ENCODE results near the gene SMARCC2. TPM values are rescaled to one million over a fixed set of nuclear protein-coding genes. Genes with fewer than 3 reads are reported as not detected.

The SMARCC2 gene
- total RNA-seq, 2 experiments from 2014 or later, result 144 to 154 TPM

GRCh38 chr12:56164345-56164729 lies 24.9 kb downstream of the SMARCC2 start:
- H3K27me3 Mint-ChIP-seq (ENCODE audit: low read depth), result no peaks in the 10 kb centered on the region
- no peak for ATAC-seq
- ChIA-PET CTCF (interaction anchor here (1.5 to 8.3 kb wide), 2 partner anchors 25 to 46 kb away, joined by 7 to 74 read pairs; partner anchors contain the start of genes SMARCC2 and ZC3H10), POLR2A (interaction anchor here (1.5 to 6.6 kb wide), 2 partner anchors 24 to 234 kb away, joined by 3 to 50 read pairs; partner anchors contain the start of gene SMARCC2)
- no peak overlapping the region for H3K4me3 Mint-ChIP-seq
- peak overlapping the region; percentile 69 for H3K27ac Mint-ChIP-seq
- no peaks in the 10 kb centered on the region for H3K9me3 Mint-ChIP-seq (ENCODE audit: insufficient read depth)
- peaks cover 73% of the 10 kb centered on the region for H3K36me3 Mint-ChIP-seq (ENCODE audit: low read depth)
- no peak for DNase-seq
- H3K4me1 Mint-ChIP-seq (ENCODE audit: low read depth), result peaks cover 28% of the 10 kb centered on the region

- DNase-seq (no peak), ATAC-seq (no peak)
- Mint-ChIP-seq H3K4me1 (ENCODE audit: low read depth) (peaks cover 31% of the 10 kb centered on the region), H3K27me3 (ENCODE audit: low read depth) (no peaks in the 10 kb centered on the region), H3K9me3 (ENCODE audit: insufficient read depth) (no peaks in the 10 kb centered on the region), H3K36me3 (ENCODE audit: low read depth) (peaks cover 75% of the 10 kb centered on the region), H3K27ac (peak overlapping the region; percentile 53), H3K4me3 (no peak overlapping the region)
- ChIA-PET POLR2A (interaction anchor here (1.1 to 6.6 kb wide), 7 partner anchors 8 to 45 kb away, joined by 4 to 77 read pairs (median 8); partner anchors contain the start of genes ESYT1, MYL6B, SMARCC2 and ZC3H10), CTCF (interaction anchor here (1.2 to 8.3 kb wide), 3 partner anchors 25 to 58 kb away, joined by 4 to 74 read pairs (median 50); partner anchors contain the start of genes ESYT1, RNF41 and SMARCC2)
Observed at GRCh38 chr12:56163533-56164344, 25.5 kb downstream of the SMARCC2 start.

- ATAC-seq (no peak), DNase-seq (no peak)
- no peaks in the 10 kb centered on the region for H3K27me3 Mint-ChIP-seq (ENCODE audit: low read depth)
- peaks cover 77% of the 10 kb centered on the region for H3K36me3 Mint-ChIP-seq (ENCODE audit: low read depth)
- ChIA-PET CTCF (interaction anchor here (1.2 to 8.3 kb wide), 3 partner anchors 26 to 59 kb away, joined by 4 to 74 read pairs (median 50); partner anchors contain the start of genes ESYT1, RNF41 and SMARCC2), POLR2A (interaction anchor here (0.6 to 6.6 kb wide), 11 partner anchors 9 to 67 kb away, joined by 3 to 77 read pairs (median 8); partner anchors contain the start of genes ESYT1, MYL6B, SMARCC2 and ZC3H10)
- H3K4me1 Mint-ChIP-seq (ENCODE audit: low read depth), result peaks cover 32% of the 10 kb centered on the region
- H3K9me3 Mint-ChIP-seq (ENCODE audit: insufficient read depth), result no peaks in the 10 kb centered on the region
- H3K4me3 Mint-ChIP-seq, result no peak overlapping the region
- peak overlapping the region; percentile 43 for H3K27ac Mint-ChIP-seq
Observed at GRCh38 chr12:56162468-56163290, 26.6 kb downstream of the SMARCC2 start.

- H3K27ac Mint-ChIP-seq, result peak overlapping the region; percentile 96
- peaks cover 78% of the 10 kb centered on the region for H3K36me3 Mint-ChIP-seq (ENCODE audit: low read depth)
- no peak for ATAC-seq
- no peaks in the 10 kb centered on the region for H3K9me3 Mint-ChIP-seq (ENCODE audit: insufficient read depth)
- H3K27me3 Mint-ChIP-seq (ENCODE audit: low read depth), result no peaks in the 10 kb centered on the region
- H3K4me1 Mint-ChIP-seq (ENCODE audit: low read depth), result peaks cover 39% of the 10 kb centered on the region
- H3K4me3 Mint-ChIP-seq, result peak overlapping the region; percentile 90
- DNase-seq, result no peak
- POLR2A ChIA-PET, result interaction anchor here (0.6 to 6.6 kb wide), 12 partner anchors 10 to 66 kb away, joined by 3 to 77 read pairs (median 10); partner anchors contain the start of genes ESYT1, SMARCC2 and ZC3H10
- CTCF ChIA-PET, result interaction anchor here (1.6 to 8.3 kb wide), 3 partner anchors 27 to 76 kb away, joined by 3 to 74 read pairs (median 50); partner anchors contain the start of genes ESYT1 and SMARCC2
Observed at GRCh38 chr12:56161690-56162351, 27.5 kb downstream of the SMARCC2 start.

- POLR2A ChIA-PET, result interaction anchor here (1.5 to 6.6 kb wide), 9 partner anchors 9 to 43 kb away, joined by 6 to 77 read pairs (median 12); partner anchors contain the start of genes ESYT1, SMARCC2 and ZC3H10
- Mint-ChIP-seq H3K27me3 (ENCODE audit: low read depth) (no peaks in the 10 kb centered on the region), H3K9me3 (ENCODE audit: insufficient read depth) (no peaks in the 10 kb centered on the region), H3K4me3 (peak overlapping the region; percentile 90), H3K36me3 (ENCODE audit: low read depth) (peaks cover 78% of the 10 kb centered on the region), H3K4me1 (ENCODE audit: low read depth) (peaks cover 39% of the 10 kb centered on the region), H3K27ac (peak overlapping the region; percentile 96)
- CTCF ChIA-PET, result interaction anchor here (1.6 to 8.3 kb wide), 3 partner anchors 28 to 76 kb away, joined by 3 to 74 read pairs (median 50); partner anchors contain the start of genes ESYT1 and SMARCC2
- DNase-seq (no peak), ATAC-seq (no peak)
Observed at GRCh38 chr12:56160894-56161689, 28.2 kb downstream of the SMARCC2 start.

- Mint-ChIP-seq H3K27me3 (ENCODE audit: low read depth) (no peaks in the 10 kb centered on the region), H3K36me3 (ENCODE audit: low read depth) (peaks cover 77% of the 10 kb centered on the region), H3K4me3 (peak overlapping the region; percentile 90), H3K27ac (peak overlapping the region; percentile 96), H3K4me1 (ENCODE audit: low read depth) (peaks cover 46% of the 10 kb centered on the region), H3K9me3 (ENCODE audit: insufficient read depth) (no peaks in the 10 kb centered on the region)
- DNase-seq, result peak; percentile 83
- peak; percentile 42 for ATAC-seq
- CTCF ChIA-PET, result interaction anchor here (1.6 to 8.3 kb wide), 4 partner anchors 29 to 75 kb away, joined by 3 to 74 read pairs (median 35); partner anchors contain the start of genes ESYT1, SMARCC2 and ZC3H10
- POLR2A ChIA-PET, result interaction anchor here (0.8 to 6.6 kb wide), 12 partner anchors 8 to 140 kb away, joined by 3 to 77 read pairs (median 10); partner anchors contain the start of genes CS, ESYT1, PA2G4 and SMARCC2
Observed at GRCh38 chr12:56160193-56160763, 29.0 kb downstream of the SMARCC2 start.

- H3K27me3 Mint-ChIP-seq (ENCODE audit: low read depth), result no peaks in the 10 kb centered on the region
- CTCF ChIA-PET, result interaction anchor here (1.0 to 8.3 kb wide), 5 partner anchors 16 to 41 kb away, joined by 3 to 74 read pairs (median 20); partner anchors contain the start of genes ESYT1, SMARCC2 and ZC3H10
- H3K36me3 Mint-ChIP-seq (ENCODE audit: low read depth), result peaks cover 79% of the 10 kb centered on the region
- peaks cover 51% of the 10 kb centered on the region for H3K4me1 Mint-ChIP-seq (ENCODE audit: low read depth)
- H3K27ac Mint-ChIP-seq, result peak overlapping the region; percentile 96
- no peaks in the 10 kb centered on the region for H3K9me3 Mint-ChIP-seq (ENCODE audit: insufficient read depth)
- ATAC-seq (no peak), DNase-seq (no peak)
- POLR2A ChIA-PET, result interaction anchor here (0.8 to 6.6 kb wide), 10 partner anchors 9 to 140 kb away, joined by 3 to 77 read pairs (median 5); partner anchors contain the start of genes CS, ESYT1, PA2G4 and SMARCC2
- peak overlapping the region; percentile 90 for H3K4me3 Mint-ChIP-seq
Observed at GRCh38 chr12:56159482-56160192, 29.6 kb downstream of the SMARCC2 start.

GRCh38 chr12:56158926-56159461 lies 30.3 kb downstream of the SMARCC2 start:
- Mint-ChIP-seq H3K4me1 (ENCODE audit: low read depth) (peaks cover 58% of the 10 kb centered on the region), H3K4me3 (peak overlapping the region; percentile 90), H3K36me3 (ENCODE audit: low read depth) (peaks cover 76% of the 10 kb centered on the region), H3K27me3 (ENCODE audit: low read depth) (no peaks in the 10 kb centered on the region), H3K27ac (peak overlapping the region; percentile 96), H3K9me3 (ENCODE audit: insufficient read depth) (no peaks in the 10 kb centered on the region)
- peak; percentile 3 for ATAC-seq
- ChIA-PET CTCF (interaction anchor here (1.0 to 8.3 kb wide), 5 partner anchors 16 to 40 kb away, joined by 3 to 74 read pairs (median 20); partner anchors contain the start of genes ESYT1, SMARCC2 and ZC3H10), POLR2A (interaction anchor here (0.9 to 6.6 kb wide), 9 partner anchors 9 to 470 kb away, joined by 3 to 77 read pairs (median 6); partner anchors contain the start of genes ESYT1, SMARCC2 and ZC3H10)
- DNase-seq, result peak; percentile 52

Data from activated CD8-positive, alpha-beta T cell treated with anti-CD3 and anti-CD28 coated beads, Interleukin-2, amount 10 ng/mL, durations not matched to agents 7 days and 5 days (primary cell).